GM12864 (cell line): Measurements from ENCODE around the gene PI16.

ENCODE experiments used
- DNase-seq: peaks from one replicate; pipeline ENCODE4 v3.0.0-alpha.2; 2011; ENCODE audit warnings: low read depth
- H3K4me3 ChIP-seq: 2 replicates; pipeline ENCODE4 v1.5.1; 2011; ENCODE audit warnings: mild to moderate bottlenecking, low read depth, low read length, control low read depth
- TF ChIP-seq, protein P1 (sequence below): IDR thresholded peaks from 2 replicates; pipeline ENCODE4 v1.5.1; 2011; ENCODE audit warnings: low read depth, mild to moderate bottlenecking, moderate library complexity, low read length, control low read depth, inconsistent platforms; ENCODE audit errors: missing control alignments

The PI16 gene, protein sequence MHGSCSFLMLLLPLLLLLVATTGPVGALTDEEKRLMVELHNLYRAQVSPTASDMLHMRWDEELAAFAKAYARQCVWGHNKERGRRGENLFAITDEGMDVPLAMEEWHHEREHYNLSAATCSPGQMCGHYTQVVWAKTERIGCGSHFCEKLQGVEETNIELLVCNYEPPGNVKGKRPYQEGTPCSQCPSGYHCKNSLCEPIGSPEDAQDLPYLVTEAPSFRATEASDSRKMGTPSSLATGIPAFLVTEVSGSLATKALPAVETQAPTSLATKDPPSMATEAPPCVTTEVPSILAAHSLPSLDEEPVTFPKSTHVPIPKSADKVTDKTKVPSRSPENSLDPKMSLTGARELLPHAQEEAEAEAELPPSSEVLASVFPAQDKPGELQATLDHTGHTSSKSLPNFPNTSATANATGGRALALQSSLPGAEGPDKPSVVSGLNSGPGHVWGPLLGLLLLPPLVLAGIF

GRCh38 chr6:36954262-36954931, at the start of gene PI16:
Gene PI16, plus strand, starts transcription at chr6:36954738. Its CDS starts 23 bp downstream, at chr6:36954761.
- TF ChIP-seq, protein P1, sequence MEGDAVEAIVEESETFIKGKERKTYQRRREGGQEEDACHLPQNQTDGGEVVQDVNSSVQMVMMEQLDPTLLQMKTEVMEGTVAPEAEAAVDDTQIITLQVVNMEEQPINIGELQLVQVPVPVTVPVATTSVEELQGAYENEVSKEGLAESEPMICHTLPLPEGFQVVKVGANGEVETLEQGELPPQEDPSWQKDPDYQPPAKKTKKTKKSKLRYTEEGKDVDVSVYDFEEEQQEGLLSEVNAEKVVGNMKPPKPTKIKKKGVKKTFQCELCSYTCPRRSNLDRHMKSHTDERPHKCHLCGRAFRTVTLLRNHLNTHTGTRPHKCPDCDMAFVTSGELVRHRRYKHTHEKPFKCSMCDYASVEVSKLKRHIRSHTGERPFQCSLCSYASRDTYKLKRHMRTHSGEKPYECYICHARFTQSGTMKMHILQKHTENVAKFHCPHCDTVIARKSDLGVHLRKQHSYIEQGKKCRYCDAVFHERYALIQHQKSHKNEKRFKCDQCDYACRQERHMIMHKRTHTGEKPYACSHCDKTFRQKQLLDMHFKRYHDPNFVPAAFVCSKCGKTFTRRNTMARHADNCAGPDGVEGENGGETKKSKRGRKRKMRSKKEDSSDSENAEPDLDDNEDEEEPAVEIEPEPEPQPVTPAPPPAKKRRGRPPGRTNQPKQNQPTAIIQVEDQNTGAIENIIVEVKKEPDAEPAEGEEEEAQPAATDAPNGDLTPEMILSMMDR = no peak
- no peak within 1 kb of the TSS for H3K4me3 ChIP-seq
- no peak for DNase-seq

GRCh38 chr6:36904851-36905393, 49.6 kb upstream of the PI16 start:
- no peak overlapping the region for H3K4me3 ChIP-seq
- TF ChIP-seq, protein P1 = no peak
- DNase-seq = no peak

- no peak overlapping the region for H3K4me3 ChIP-seq
- TF ChIP-seq, protein P1 = no peak
- no peak for DNase-seq
Observed at GRCh38 chr6:36906539-36907325, 47.8 kb upstream of the PI16 start.

DNA sequence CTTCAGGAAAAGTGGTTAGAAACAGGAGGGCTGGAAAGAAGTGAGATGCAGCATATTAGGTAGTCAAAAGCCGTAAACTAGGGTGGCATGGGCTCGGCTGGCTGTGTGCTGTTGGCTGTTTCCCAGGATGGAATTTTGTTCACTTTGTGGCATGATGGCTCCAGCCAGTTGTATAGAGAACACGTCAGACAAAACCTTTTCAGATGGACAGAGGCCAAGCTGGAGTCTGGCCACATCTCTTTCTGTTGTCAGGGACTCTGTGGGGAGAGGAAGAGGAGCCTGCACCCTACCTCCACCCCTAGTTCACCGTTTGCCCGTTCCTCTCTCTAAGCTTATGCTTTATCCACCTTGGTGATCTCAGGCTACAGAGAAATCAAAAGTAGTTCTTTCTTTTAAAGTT, 46.8 kb upstream of the PI16 start:
- DNase-seq = no peak

GRCh38 chr6:36908747-36909146, 45.8 kb upstream of the PI16 start:
- no peak for DNase-seq
- H3K4me3 ChIP-seq = no peak overlapping the region
- TF ChIP-seq, protein P1 = no peak

More for the DNA sequence above, 46.8 kb upstream of the PI16 start:
- no peak overlapping the region for H3K4me3 ChIP-seq
- TF ChIP-seq, protein P1 = no peak

DNA sequence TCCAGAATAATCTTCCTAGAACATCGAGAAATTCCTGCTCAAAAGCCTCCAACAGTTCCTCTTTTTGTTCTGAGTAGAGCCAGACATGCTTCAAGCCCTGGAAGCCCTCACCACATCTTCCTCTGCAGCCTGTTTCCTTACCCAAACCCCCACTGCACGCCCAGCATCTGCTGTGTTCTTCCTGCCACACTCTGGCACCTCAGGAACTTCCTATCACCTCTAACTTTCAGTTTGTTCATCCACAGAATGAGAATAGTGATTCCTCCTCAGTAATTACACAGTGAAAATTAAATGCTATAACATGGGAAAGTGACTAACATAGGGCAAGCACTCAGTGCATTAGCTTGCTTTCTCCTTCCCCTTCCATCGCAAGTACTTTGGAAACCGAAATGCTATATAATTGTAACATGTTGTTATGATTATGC, 42.5 kb upstream of the PI16 start:
- no peak overlapping the region for H3K4me3 ChIP-seq
- TF ChIP-seq, protein P1 = no peak
- DNase-seq = no peak
